HG03064 (cell line): Measurements from ENCODE around the gene CAMSAP3.
"Not testable (repeated sequence)": the region's sequence is repeated elsewhere in the genome, so short reads cannot be mapped to it uniquely, and the experiment has no call there.

Experiments used
- ATAC-seq: cut with Tn5 transposase; IDR thresholded peaks from one replicate; pipeline ENCODE4 v1.9.1; 2021; ENCODE audit warnings: low read depth; ENCODE audit not compliant: unreplicated experiment

The CAMSAP3 gene

GRCh38 chr19:7570761-7571160 is 24.9 kb upstream of the CAMSAP3 start:
- ATAC-seq, result no peak

- no peak for ATAC-seq
Observed at GRCh38 chr19:7575434-7576040, 20.1 kb upstream of the CAMSAP3 start.

GRCh38 chr19:7577422-7577821 is 18.2 kb upstream of the CAMSAP3 start:
- ATAC-seq, result not testable (repeated sequence)

- no peak for ATAC-seq
Observed at GRCh38 chr19:7578127-7578526, 17.5 kb upstream of the CAMSAP3 start.

GRCh38 chr19:7579182-7579581 is 16.5 kb upstream of the CAMSAP3 start:
- no peak for ATAC-seq

- ATAC-seq, result no peak
Observed at GRCh38 chr19:7582446-7582845, 13.2 kb upstream of the CAMSAP3 start.

GRCh38 chr19:7589822-7590221 is 5.8 kb upstream of the CAMSAP3 start:
- no peak for ATAC-seq

GRCh38 chr19:7590256-7590655 is 5.4 kb upstream of the CAMSAP3 start:
- no peak for ATAC-seq

- ATAC-seq, result no peak
Observed at GRCh38 chr19:7596211-7596937, 711 bp downstream of the CAMSAP3 start.

GRCh38 chr19:7597689-7598088 is 2.0 kb downstream of the CAMSAP3 start:
- no peak for ATAC-seq

GRCh38 chr19:7598180-7598579 is 2.5 kb downstream of the CAMSAP3 start:
- ATAC-seq, result no peak

GRCh38 chr19:7600721-7601120 is 5.1 kb downstream of the CAMSAP3 start:
- ATAC-seq, result no peak

- ATAC-seq, result no peak
Observed at GRCh38 chr19:7602240-7602934, 6.7 kb downstream of the CAMSAP3 start.

GRCh38 chr19:7602935-7603497 is 7.4 kb downstream of the CAMSAP3 start:
- ATAC-seq, result no peak

GRCh38 chr19:7603919-7604318 is 8.3 kb downstream of the CAMSAP3 start:
- ATAC-seq, result no peak

- no peak for ATAC-seq
Observed at GRCh38 chr19:7605490-7606222, 10.0 kb downstream of the CAMSAP3 start.

- ATAC-seq, result no peak
Observed at GRCh38 chr19:7606289-7606688, 10.6 kb downstream of the CAMSAP3 start.

GRCh38 chr19:7607212-7607873 is 11.7 kb downstream of the CAMSAP3 start:
- ATAC-seq, result no peak

GRCh38 chr19:7607874-7608560 is 12.4 kb downstream of the CAMSAP3 start:
- no peak for ATAC-seq
